NCI-H1417 (cell line): ENCODE measurements around the gene ANAPC15.
A peak's percentile ranks its signal among the peaks of the same experiment; 100 is the strongest.
"Not testable (repeated sequence)": the region's sequence is repeated elsewhere in the genome, so short reads cannot be mapped to it uniquely, and the experiment has no call there.

Source experiments
- DNase-seq, 3 experiments: peaks; one replicate each; lab custom pipeline; 2025; lab: John Stamatoyannopoulos, UW

The ANAPC15 gene

GRCh38 chr11:72112143-72112977, at the start of gene ANAPC15:
ANAPC15 (minus strand) TSS chr11:72112695; CDS start chr11:72111276, 1,419 bp downstream.
- peak; percentile 99 to 100 (median 100) for DNase-seq

- DNase-seq: no peak
Measured at GRCh38 chr11:72160319-72160718, 47.8 kb upstream of the ANAPC15 start.

GRCh38 chr11:72157131-72157530, 44.6 kb upstream of the ANAPC15 start:
- DNase-seq: no peak

GRCh38 chr11:72155751-72156150, 43.3 kb upstream of the ANAPC15 start:
- DNase-seq: no peak

- no peak for DNase-seq
Measured at GRCh38 chr11:72154816-72155215, 42.3 kb upstream of the ANAPC15 start.

GRCh38 chr11:72153874-72154273, 41.4 kb upstream of the ANAPC15 start:
- DNase-seq: not testable (repeated sequence)

GRCh38 chr11:72150882-72151281, 38.4 kb upstream of the ANAPC15 start:
- DNase-seq: no peak

GRCh38 chr11:72146625-72147024, 34.1 kb upstream of the ANAPC15 start:
- DNase-seq: no peak

GRCh38 chr11:72144807-72145565, 32.5 kb upstream of the ANAPC15 start:
- DNase-seq: no peak

- DNase-seq: not testable (repeated sequence)
Measured at GRCh38 chr11:72142543-72142942, 30.0 kb upstream of the ANAPC15 start.

GRCh38 chr11:72142086-72142485, 29.6 kb upstream of the ANAPC15 start:
- DNase-seq: not testable (repeated sequence)

- no peak for DNase-seq
Measured at GRCh38 chr11:72141066-72141465, 28.6 kb upstream of the ANAPC15 start.

GRCh38 chr11:72140661-72141060, 28.2 kb upstream of the ANAPC15 start:
- DNase-seq: no peak

GRCh38 chr11:72139500-72139899, 27.0 kb upstream of the ANAPC15 start:
- no peak for DNase-seq

- no peak for DNase-seq
Measured at GRCh38 chr11:72138821-72139390, 26.4 kb upstream of the ANAPC15 start.

GRCh38 chr11:72136684-72137262, 24.3 kb upstream of the ANAPC15 start:
- no peak for DNase-seq

- DNase-seq: no peak
Measured at GRCh38 chr11:72135891-72136683, 23.6 kb upstream of the ANAPC15 start.

GRCh38 chr11:72135473-72135872, 23.0 kb upstream of the ANAPC15 start, which contains the start of gene FOLR3:
FOLR3 (plus strand) TSS chr11:72135725; CDS start chr11:72135953, 228 bp downstream.
- DNase-seq: not testable (repeated sequence)

- no peak for DNase-seq
Measured at GRCh38 chr11:72132646-72133045, 20.2 kb upstream of the ANAPC15 start.

GRCh38 chr11:72129381-72129780, 16.9 kb upstream of the ANAPC15 start:
- no peak for DNase-seq

- no peak for DNase-seq
Measured at GRCh38 chr11:72127923-72128322, 15.4 kb upstream of the ANAPC15 start.
